ENCODE data around the gene PTH1R.
A peak's percentile ranks its signal among the peaks of the same experiment; 100 is the strongest.

Gene PTH1R

GRCh38 chr3:46877406-46878125 is at the start of gene PTH1R:
Gene PTH1R (plus strand): TSS chr3:46877721. CDS start chr3:46883560, 5,839 bp downstream.
- no peak for DNase-seq

GRCh38 chr3:46829699-46830208 is 47.8 kb upstream of the PTH1R start:
- DNase-seq = peak in 1 of 2 donors; percentile 16

GRCh38 chr3:46830801-46831200 is 46.7 kb upstream of the PTH1R start:
- DNase-seq = no peak

GRCh38 chr3:46831316-46831715 is 46.2 kb upstream of the PTH1R start:
- no peak for DNase-seq

GRCh38 chr3:46831841-46832240 is 45.7 kb upstream of the PTH1R start:
- DNase-seq = no peak

GRCh38 chr3:46833346-46834300 is 43.9 kb upstream of the PTH1R start:
- no peak for DNase-seq

- DNase-seq = no peak
Observed at GRCh38 chr3:46835054-46835453, 42.5 kb upstream of the PTH1R start.

GRCh38 chr3:46835491-46835890 is 42.0 kb upstream of the PTH1R start:
- DNase-seq = no peak

GRCh38 chr3:46838301-46838700 is 39.2 kb upstream of the PTH1R start:
- no peak for DNase-seq

- no peak for DNase-seq
Observed at GRCh38 chr3:46840491-46840890, 37.0 kb upstream of the PTH1R start.

GRCh38 chr3:46843508-46843907 is 34.0 kb upstream of the PTH1R start:
- DNase-seq = no peak

- DNase-seq = no peak
Observed at GRCh38 chr3:46844397-46844796, 33.1 kb upstream of the PTH1R start.

- no peak for DNase-seq
Observed at GRCh38 chr3:46844881-46845312, 32.6 kb upstream of the PTH1R start.

- no peak for DNase-seq
Observed at GRCh38 chr3:46845397-46845859, 32.1 kb upstream of the PTH1R start.

GRCh38 chr3:46845860-46846623 is 31.5 kb upstream of the PTH1R start:
- DNase-seq = peak; percentile 81 to 82

- no peak for DNase-seq
Observed at GRCh38 chr3:46846624-46847542, 30.6 kb upstream of the PTH1R start.

- DNase-seq = no peak
Observed at GRCh38 chr3:46847744-46848143, 29.8 kb upstream of the PTH1R start.

- DNase-seq = peak in 1 of 2 donors; percentile 20
Observed at GRCh38 chr3:46848271-46849044, 29.1 kb upstream of the PTH1R start.

- no peak for DNase-seq
Observed at GRCh38 chr3:46849045-46849631, 28.4 kb upstream of the PTH1R start.
